ENCODE results near the gene SKIL. TPM values are rescaled to one million over a fixed set of nuclear protein-coding genes. Genes with fewer than 3 reads are reported as not detected.

Gene SKIL
- total and polyA plus RNA-seq, 2 experiments from 2014 or later: 28.6 to 39.1 TPM

- H3K9me2 ChIP-seq (ENCODE audit: insufficient read depth): no peaks in the 10 kb centered on the region
- no peaks in the 10 kb centered on the region for H3K27me3 ChIP-seq (replicated peaks; ENCODE audit: insufficient read depth)
- peaks cover 5% of the 10 kb centered on the region; the same call in 1 of the 2 replicates for H3F3A ChIP-seq (ENCODE audit: insufficient read depth)
- H3K4me2 ChIP-seq (ENCODE audit: unreplicated experiment): no peak overlapping the region
- 90 to 97% methylated on average over 4 of the region's 4 CpGs for WGBS, 2 experiments (ENCODE audit: low coverage in 1 of 2, low lambda C conversion rate in 2 of 2, missing lambda C conversion rate in 2 of 2)
- no peaks in the 10 kb centered on the region for H3K9me3 ChIP-seq (ENCODE audit: low read depth)
- no peak overlapping the region for H3K9ac ChIP-seq
- H3K4me1 ChIP-seq (ENCODE audit: insufficient read depth): peaks cover 17% of the 10 kb centered on the region
- no peaks in the 10 kb centered on the region for H4K20me1 ChIP-seq (ENCODE audit: insufficient read depth)
- TF ChIP-seq EZH2phosphoT487 (IDR thresholded peaks at IDR 0.05; ENCODE audit: insufficient read depth, low read depth): no peak
- no peak for TF ChIP-seq EZH2 (IDR thresholded peaks at IDR 0.05; ENCODE audit: insufficient read depth, poor library complexity, severe bottlenecking)
- H3K4me3 ChIP-seq: no peak overlapping the region
- H3K79me2 ChIP-seq (ENCODE audit: insufficient read depth): no peaks in the 10 kb centered on the region
- H3K36me3 ChIP-seq (ENCODE audit: low read depth): no peaks in the 10 kb centered on the region
- peak overlapping the region; percentile 59 for H2AFZ ChIP-seq
- H3K27ac ChIP-seq: peak overlapping the region; percentile 12; the same call in 1 of the 2 replicates
- DNase-seq: peak; percentile 39
- in situ Hi-C loops (cut with MboI): no loop called here
These were observed 12.5 kb upstream of the SKIL start for GRCh38 chr3:170344971-170345370.

GRCh38 chr3:170346481-170347392, 10.8 kb upstream of the SKIL start:
- H3K9me2 ChIP-seq (ENCODE audit: insufficient read depth): no peaks in the 10 kb centered on the region
- H3K27me3 ChIP-seq (replicated peaks; ENCODE audit: insufficient read depth): no peaks in the 10 kb centered on the region
- no peak overlapping the region for H3K27ac ChIP-seq
- TF ChIP-seq EZH2phosphoT487 (IDR thresholded peaks at IDR 0.05; ENCODE audit: insufficient read depth, low read depth) (no peak), EZH2 (IDR thresholded peaks at IDR 0.05; ENCODE audit: insufficient read depth, poor library complexity, severe bottlenecking) (no peak)
- H2AFZ ChIP-seq: no peak overlapping the region
- no peaks in the 10 kb centered on the region for H3K9me3 ChIP-seq (ENCODE audit: low read depth)
- 88 to 92% methylated on average over 10 to 12 of the region's 12 CpGs for WGBS, 2 experiments (ENCODE audit: low coverage in 1 of 2, low lambda C conversion rate in 2 of 2, missing lambda C conversion rate in 2 of 2)
- H3K79me2 ChIP-seq (ENCODE audit: insufficient read depth): no peaks in the 10 kb centered on the region
- H3K4me3 ChIP-seq: no peak overlapping the region
- peaks cover 17% of the 10 kb centered on the region for H3K4me1 ChIP-seq (ENCODE audit: insufficient read depth)
- H3K36me3 ChIP-seq (ENCODE audit: low read depth): no peaks in the 10 kb centered on the region
- in situ Hi-C loops (cut with MboI): no loop called here
- H3K9ac ChIP-seq: no peak overlapping the region
- no peak overlapping the region for H3K4me2 ChIP-seq (ENCODE audit: unreplicated experiment)
- H4K20me1 ChIP-seq (ENCODE audit: insufficient read depth): no peaks in the 10 kb centered on the region
- H3F3A ChIP-seq (ENCODE audit: insufficient read depth): peaks cover 5% of the 10 kb centered on the region; the same call in 1 of the 2 replicates
- DNase-seq: peak; percentile 65

- no peak overlapping the region for H3K9ac ChIP-seq
- H4K20me1 ChIP-seq (ENCODE audit: insufficient read depth): no peaks in the 10 kb centered on the region
- peaks cover 13% of the 10 kb centered on the region for H3K4me1 ChIP-seq (ENCODE audit: insufficient read depth)
- no peaks in the 10 kb centered on the region for H3K36me3 ChIP-seq (ENCODE audit: low read depth)
- no peak for DNase-seq
- H3F3A ChIP-seq (ENCODE audit: insufficient read depth): peaks cover 16% of the 10 kb centered on the region; the same call in 1 of the 2 replicates
- no peak overlapping the region for H2AFZ ChIP-seq
- no peaks in the 10 kb centered on the region for H3K9me2 ChIP-seq (ENCODE audit: insufficient read depth)
- H3K27ac ChIP-seq: no peak overlapping the region
- no peak overlapping the region for H3K4me2 ChIP-seq (ENCODE audit: unreplicated experiment)
- TF ChIP-seq EZH2phosphoT487 (IDR thresholded peaks at IDR 0.05; ENCODE audit: insufficient read depth, low read depth) (no peak), EZH2 (IDR thresholded peaks at IDR 0.05; ENCODE audit: insufficient read depth, poor library complexity, severe bottlenecking) (no peak)
- no peak overlapping the region for H3K4me3 ChIP-seq
- H3K27me3 ChIP-seq (replicated peaks; ENCODE audit: insufficient read depth): no peaks in the 10 kb centered on the region
- 82 to 83% methylated on average over 8 of the region's 8 CpGs for WGBS, 2 experiments (ENCODE audit: low coverage in 1 of 2, low lambda C conversion rate in 2 of 2, missing lambda C conversion rate in 2 of 2)
- no peaks in the 10 kb centered on the region for H3K79me2 ChIP-seq (ENCODE audit: insufficient read depth)
- no peaks in the 10 kb centered on the region for H3K9me3 ChIP-seq (ENCODE audit: low read depth)
- in situ Hi-C loops (cut with MboI): no loop called here
These were observed 6.8 kb upstream of the SKIL start for GRCh38 chr3:170350515-170351413.

DNA sequence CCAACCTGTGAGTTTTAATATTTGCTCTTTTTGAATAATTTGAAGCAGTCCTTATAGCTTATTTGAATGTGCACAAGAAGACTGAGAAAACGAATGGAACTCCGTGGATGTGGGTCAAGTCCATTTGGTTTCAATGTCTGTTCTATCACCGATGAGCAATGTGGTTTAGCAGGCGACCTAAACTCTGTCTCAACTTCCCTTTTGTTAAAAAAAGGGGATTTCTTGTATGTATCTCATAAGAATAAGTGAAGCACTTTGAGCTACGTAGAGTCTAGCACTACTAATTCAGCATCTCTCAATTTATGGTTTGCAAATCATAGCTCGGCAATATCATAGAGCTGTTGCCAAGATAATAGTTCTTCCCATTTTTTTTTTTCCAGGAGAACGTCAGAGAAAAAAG, 4.6 kb upstream of the SKIL start:
- in situ Hi-C loops (cut with MboI): no loop called here

More for the DNA sequence above, 4.6 kb upstream of the SKIL start:
- peaks cover 2% of the 10 kb centered on the region; the same call in 1 of the 2 replicates for H3K79me2 ChIP-seq (ENCODE audit: insufficient read depth)
- H3K27ac ChIP-seq: no peak overlapping the region
- H3K4me3 ChIP-seq: no peak overlapping the region
- WGBS, 2 experiments (ENCODE audit: low coverage in 1 of 2, low lambda C conversion rate in 2 of 2, missing lambda C conversion rate in 2 of 2): 75 to 81% methylated on average over 7 of the region's 7 CpGs
- H3K9me2 ChIP-seq (ENCODE audit: insufficient read depth): no peaks in the 10 kb centered on the region
- H3K36me3 ChIP-seq (ENCODE audit: low read depth): no peaks in the 10 kb centered on the region
- no peak overlapping the region for H2AFZ ChIP-seq
- no peak overlapping the region for H3K4me2 ChIP-seq (ENCODE audit: unreplicated experiment)
- no peaks in the 10 kb centered on the region for H3K9me3 ChIP-seq (ENCODE audit: low read depth)
- DNase-seq: no peak
- no peaks in the 10 kb centered on the region for H4K20me1 ChIP-seq (ENCODE audit: insufficient read depth)
- H3F3A ChIP-seq (ENCODE audit: insufficient read depth): peaks cover 16% of the 10 kb centered on the region
- TF ChIP-seq EZH2phosphoT487 (IDR thresholded peaks at IDR 0.05; ENCODE audit: insufficient read depth, low read depth) (no peak), EZH2 (IDR thresholded peaks at IDR 0.05; ENCODE audit: insufficient read depth, poor library complexity, severe bottlenecking) (no peak)
- H3K9ac ChIP-seq: no peak overlapping the region
- no peaks in the 10 kb centered on the region for H3K27me3 ChIP-seq (replicated peaks; ENCODE audit: insufficient read depth)
- peaks cover 5% of the 10 kb centered on the region; the same call in 1 of the 2 replicates for H3K4me1 ChIP-seq (ENCODE audit: insufficient read depth)
